Measurements from ENCODE around the gene ACYP2. TPM values are rescaled to one million over a fixed set of nuclear protein-coding genes. Genes with fewer than 3 reads are reported as not detected.

Gene ACYP2
- total RNA-seq, 1 experiment from 2014 or later: 22.8 TPM

DNA sequence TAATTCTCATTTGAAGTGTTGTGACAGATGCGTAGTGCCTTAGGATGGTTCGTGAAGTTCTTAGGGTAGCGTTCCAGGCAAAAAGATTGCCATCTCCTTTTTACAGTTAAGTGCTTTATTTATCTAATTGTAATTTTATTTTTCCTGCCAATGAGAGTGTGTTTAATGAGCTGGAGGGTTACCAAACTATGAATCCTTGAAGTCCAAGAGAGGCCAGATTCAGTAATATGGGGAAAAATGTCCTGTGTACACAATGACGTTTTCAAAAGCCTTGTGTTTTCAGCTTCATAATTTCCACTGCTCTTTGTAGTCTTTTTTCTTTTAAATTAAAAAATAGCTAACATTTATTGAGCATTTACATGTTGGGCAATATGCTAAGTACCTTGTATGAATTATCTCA, 23.8 kb downstream of the ACYP2 start:
- Histone ChIP-seq H3K4me3 (ENCODE audit: low read length) (no peak overlapping the region), H3K79me2 (ENCODE audit: low read length) (no peaks in the 10 kb centered on the region), H3K9ac (ENCODE audit: low read length) (no peak overlapping the region), H3K36me3 (ENCODE audit: insufficient read depth, low read length) (no peaks in the 10 kb centered on the region), H3K9me2 (replicated peaks; ENCODE audit: insufficient read depth, low read length) (no peaks in the 10 kb centered on the region), H3K9me3 (ENCODE audit: low read length) (no peaks in the 10 kb centered on the region), H3K27ac (ENCODE audit: low read length) (no peak overlapping the region), H3K4me2 (ENCODE audit: low read depth, low read length, poor library complexity, severe bottlenecking) (no peak overlapping the region), H4K20me1 (ENCODE audit: insufficient read depth, low read depth, low read length) (no peaks in the 10 kb centered on the region), H3K27me3 (ENCODE audit: low read length) (no peaks in the 10 kb centered on the region), H2AFZ (ENCODE audit: low read length) (no peak overlapping the region), H3K4me1 (ENCODE audit: low read length) (no peaks in the 10 kb centered on the region)
- no peak for DNase-seq

DNA sequence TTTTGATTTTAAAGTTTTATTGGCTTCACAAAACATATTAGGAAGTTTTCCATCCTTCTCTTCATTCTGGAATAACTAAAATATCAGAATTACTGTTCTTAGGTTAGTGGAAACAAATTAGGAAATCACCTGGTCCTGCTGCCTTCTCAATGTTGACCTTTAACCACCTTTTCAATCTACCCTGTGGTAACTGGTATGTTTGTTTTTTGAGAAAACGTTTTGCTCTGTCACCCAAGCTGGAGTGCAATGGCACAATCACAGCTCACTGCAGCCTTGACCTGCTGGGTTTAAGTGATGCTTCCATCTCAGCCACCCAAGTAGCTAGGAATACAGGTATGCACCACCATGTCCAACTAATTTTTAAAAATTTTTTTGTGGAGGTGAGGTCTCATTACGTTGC, 28.4 kb downstream of the ACYP2 start:
- H3K79me2 ChIP-seq (ENCODE audit: low read length): no peaks in the 10 kb centered on the region
- H3K4me3 ChIP-seq (ENCODE audit: low read length): no peak overlapping the region
- no peaks in the 10 kb centered on the region for H4K20me1 ChIP-seq (ENCODE audit: insufficient read depth, low read depth, low read length)
- no peaks in the 10 kb centered on the region for H3K4me1 ChIP-seq (ENCODE audit: low read length)
- no peak for DNase-seq
- no peaks in the 10 kb centered on the region for H3K9me2 ChIP-seq (replicated peaks; ENCODE audit: insufficient read depth, low read length)
- H3K27me3 ChIP-seq (ENCODE audit: low read length): no peaks in the 10 kb centered on the region
- no peaks in the 10 kb centered on the region for H3K36me3 ChIP-seq (ENCODE audit: insufficient read depth, low read length)
- no peak overlapping the region for H3K9ac ChIP-seq (ENCODE audit: low read length)
- H3K27ac ChIP-seq (ENCODE audit: low read length): no peak overlapping the region
- H2AFZ ChIP-seq (ENCODE audit: low read length): no peak overlapping the region
- H3K4me2 ChIP-seq (ENCODE audit: low read depth, low read length, poor library complexity, severe bottlenecking): no peak overlapping the region
- H3K9me3 ChIP-seq (ENCODE audit: low read length): no peaks in the 10 kb centered on the region

DNA sequence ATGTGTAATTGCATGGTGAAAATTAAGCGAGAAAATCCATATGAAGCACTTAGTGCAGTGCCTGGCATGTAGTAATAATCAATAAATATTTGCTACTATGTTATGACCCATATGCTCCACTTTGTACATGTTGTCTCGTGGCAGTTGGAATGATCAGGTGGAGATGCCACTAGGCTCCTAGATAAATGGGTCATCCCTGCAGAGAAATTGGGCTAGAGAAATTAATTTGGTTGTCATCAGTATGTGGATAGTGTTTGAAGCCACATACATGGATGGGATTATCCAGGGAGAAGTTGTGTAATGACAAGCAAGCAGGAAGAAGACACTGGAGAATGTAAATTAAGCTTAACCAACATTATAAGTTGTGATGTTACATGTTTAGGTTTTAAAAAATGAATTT, 33.0 kb downstream of the ACYP2 start:
- H3K9ac ChIP-seq (ENCODE audit: low read length): no peak overlapping the region
- no peak for DNase-seq
- H3K27me3 ChIP-seq (ENCODE audit: low read length): no peaks in the 10 kb centered on the region
- H3K4me2 ChIP-seq (ENCODE audit: low read depth, low read length, poor library complexity, severe bottlenecking): no peak overlapping the region
- H4K20me1 ChIP-seq (ENCODE audit: insufficient read depth, low read depth, low read length): no peaks in the 10 kb centered on the region
- H3K36me3 ChIP-seq (ENCODE audit: insufficient read depth, low read length): no peaks in the 10 kb centered on the region
- H3K4me1 ChIP-seq (ENCODE audit: low read length): no peaks in the 10 kb centered on the region
- no peaks in the 10 kb centered on the region for H3K9me3 ChIP-seq (ENCODE audit: low read length)
- H3K79me2 ChIP-seq (ENCODE audit: low read length): no peaks in the 10 kb centered on the region
- H3K4me3 ChIP-seq (ENCODE audit: low read length): no peak overlapping the region
- H2AFZ ChIP-seq (ENCODE audit: low read length): no peak overlapping the region
- H3K9me2 ChIP-seq (replicated peaks; ENCODE audit: insufficient read depth, low read length): no peaks in the 10 kb centered on the region
- H3K27ac ChIP-seq (ENCODE audit: low read length): no peak overlapping the region

DNA sequence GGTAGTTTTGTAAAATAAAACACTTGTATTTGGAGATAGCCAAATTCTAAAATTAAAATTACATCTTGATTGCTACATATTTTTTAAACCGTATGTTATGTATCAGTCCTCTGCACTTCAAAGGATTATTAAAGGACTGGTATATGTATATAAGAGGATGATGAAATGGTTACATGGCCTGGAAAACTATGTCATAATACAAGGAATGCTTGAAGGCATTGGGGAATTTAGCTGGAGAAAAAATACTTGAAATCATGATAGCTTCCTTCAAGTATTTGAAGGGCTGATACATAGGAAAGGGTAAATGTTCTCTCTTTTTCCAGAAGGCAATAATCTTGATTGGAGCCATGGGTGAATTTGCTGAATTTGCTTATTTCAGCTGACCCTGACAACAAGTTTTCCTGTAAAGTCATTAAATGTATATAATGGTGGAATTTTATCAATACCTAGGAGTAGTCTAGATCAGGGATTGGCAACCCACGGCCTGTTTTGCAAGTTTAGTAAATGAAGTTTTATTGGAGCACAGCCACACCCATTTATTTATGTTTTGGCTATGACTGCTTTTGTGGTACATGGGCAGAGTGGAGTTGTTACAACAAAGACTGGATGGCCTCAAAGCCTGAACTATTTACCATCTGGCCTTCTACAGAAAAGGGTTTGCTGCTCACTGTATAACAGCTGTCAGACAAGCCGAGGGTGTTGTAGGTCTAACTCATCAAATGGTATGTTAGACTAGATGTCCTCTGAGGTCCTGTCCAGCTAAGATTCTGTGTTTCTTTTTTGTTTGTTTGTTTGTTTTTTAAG, 34.4 kb downstream of the ACYP2 start:
- H3K79me2 ChIP-seq (ENCODE audit: low read length): no peaks in the 10 kb centered on the region
- no peaks in the 10 kb centered on the region for H3K9me3 ChIP-seq (ENCODE audit: low read length)
- no peak overlapping the region for H3K4me2 ChIP-seq (ENCODE audit: low read depth, low read length, poor library complexity, severe bottlenecking)
- H3K9me2 ChIP-seq (replicated peaks; ENCODE audit: insufficient read depth, low read length): no peaks in the 10 kb centered on the region
- no peaks in the 10 kb centered on the region for H3K27me3 ChIP-seq (ENCODE audit: low read length)
- no peak for DNase-seq
- no peak overlapping the region for H3K27ac ChIP-seq (ENCODE audit: low read length)
- no peak overlapping the region for H3K9ac ChIP-seq (ENCODE audit: low read length)
- no peaks in the 10 kb centered on the region for H3K36me3 ChIP-seq (ENCODE audit: insufficient read depth, low read length)
- H2AFZ ChIP-seq (ENCODE audit: low read length): no peak overlapping the region
- no peaks in the 10 kb centered on the region for H4K20me1 ChIP-seq (ENCODE audit: insufficient read depth, low read depth, low read length)
- H3K4me1 ChIP-seq (ENCODE audit: low read length): no peaks in the 10 kb centered on the region
- no peak overlapping the region for H3K4me3 ChIP-seq (ENCODE audit: low read length)

DNA sequence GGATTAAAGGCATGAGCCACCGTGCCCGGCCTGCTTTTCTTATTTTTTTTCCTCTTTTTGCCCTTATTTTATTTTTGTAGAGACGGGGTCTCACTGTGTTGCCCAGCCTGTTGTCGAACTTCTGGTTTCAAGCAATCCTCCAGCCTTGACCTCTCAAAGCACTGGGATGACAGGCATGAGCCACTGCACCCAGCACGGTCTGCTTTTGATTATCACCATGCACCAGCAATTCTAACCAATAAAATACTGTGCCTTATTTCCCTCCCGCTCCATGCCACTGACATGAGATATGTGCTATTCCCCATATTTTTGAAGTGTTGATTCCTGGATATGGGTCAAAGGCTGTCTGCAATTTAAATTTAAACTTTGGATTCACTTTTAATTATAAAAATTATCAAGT, 42.9 kb downstream of the ACYP2 start:
- Histone ChIP-seq H2AFZ (ENCODE audit: low read length) (no peak overlapping the region), H3K27ac (ENCODE audit: low read length) (no peak overlapping the region), H3K9me3 (ENCODE audit: low read length) (no peaks in the 10 kb centered on the region), H3K27me3 (ENCODE audit: low read length) (no peaks in the 10 kb centered on the region), H4K20me1 (ENCODE audit: insufficient read depth, low read depth, low read length) (no peaks in the 10 kb centered on the region), H3K4me1 (ENCODE audit: low read length) (no peaks in the 10 kb centered on the region), H3K4me3 (ENCODE audit: low read length) (no peak overlapping the region), H3K36me3 (ENCODE audit: insufficient read depth, low read length) (no peaks in the 10 kb centered on the region), H3K4me2 (ENCODE audit: low read depth, low read length, poor library complexity, severe bottlenecking) (no peak overlapping the region), H3K9me2 (replicated peaks; ENCODE audit: insufficient read depth, low read length) (no peaks in the 10 kb centered on the region), H3K79me2 (ENCODE audit: low read length) (no peaks in the 10 kb centered on the region), H3K9ac (ENCODE audit: low read length) (no peak overlapping the region)
- no peak for DNase-seq

DNA sequence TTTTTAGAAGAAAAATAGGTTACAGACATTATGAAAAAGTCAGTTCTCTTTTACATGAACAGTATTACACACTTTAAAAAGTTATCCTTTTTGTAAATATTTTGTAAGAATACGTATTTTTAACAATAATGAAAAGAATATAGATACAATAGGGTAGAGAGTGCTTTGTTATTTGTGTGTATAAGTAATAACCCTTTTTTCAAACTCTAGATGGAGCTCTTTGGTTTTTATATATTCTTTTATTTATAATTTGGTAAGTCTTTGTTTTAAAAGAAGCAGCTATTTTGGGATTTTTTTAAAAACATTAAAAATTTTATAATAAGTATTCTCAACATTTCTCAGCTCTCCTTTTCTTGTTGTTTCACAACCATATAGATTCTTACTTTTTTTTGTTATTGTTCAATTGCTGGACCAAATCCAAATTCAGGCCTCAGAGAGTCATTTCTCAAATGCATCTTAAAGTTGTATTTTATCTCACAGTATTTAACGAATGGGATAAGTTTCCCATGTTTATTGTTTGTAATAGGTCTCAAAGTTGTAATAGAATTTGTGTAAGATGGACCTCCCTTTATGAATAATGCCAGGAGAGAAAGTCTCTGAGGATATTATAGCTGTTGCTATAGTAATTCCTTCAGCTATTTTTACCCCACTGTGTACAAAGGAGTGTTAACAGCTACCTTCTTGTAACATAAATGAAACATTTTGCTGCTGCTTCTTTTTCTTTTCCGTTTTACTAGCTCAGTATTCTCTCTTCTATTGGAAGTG, 46.4 kb downstream of the ACYP2 start:
- Histone ChIP-seq H3K27ac (ENCODE audit: low read length) (no peak overlapping the region), H2AFZ (ENCODE audit: low read length) (no peak overlapping the region), H3K4me2 (ENCODE audit: low read depth, low read length, poor library complexity, severe bottlenecking) (no peak overlapping the region), H3K79me2 (ENCODE audit: low read length) (no peaks in the 10 kb centered on the region), H3K9ac (ENCODE audit: low read length) (no peak overlapping the region), H3K27me3 (ENCODE audit: low read length) (no peaks in the 10 kb centered on the region), H3K9me3 (ENCODE audit: low read length) (no peaks in the 10 kb centered on the region), H3K4me1 (ENCODE audit: low read length) (no peaks in the 10 kb centered on the region), H3K9me2 (replicated peaks; ENCODE audit: insufficient read depth, low read length) (no peaks in the 10 kb centered on the region), H3K36me3 (ENCODE audit: insufficient read depth, low read length) (no peaks in the 10 kb centered on the region), H4K20me1 (ENCODE audit: insufficient read depth, low read depth, low read length) (no peaks in the 10 kb centered on the region), H3K4me3 (ENCODE audit: low read length) (no peak overlapping the region)
- DNase-seq: no peak

DNA sequence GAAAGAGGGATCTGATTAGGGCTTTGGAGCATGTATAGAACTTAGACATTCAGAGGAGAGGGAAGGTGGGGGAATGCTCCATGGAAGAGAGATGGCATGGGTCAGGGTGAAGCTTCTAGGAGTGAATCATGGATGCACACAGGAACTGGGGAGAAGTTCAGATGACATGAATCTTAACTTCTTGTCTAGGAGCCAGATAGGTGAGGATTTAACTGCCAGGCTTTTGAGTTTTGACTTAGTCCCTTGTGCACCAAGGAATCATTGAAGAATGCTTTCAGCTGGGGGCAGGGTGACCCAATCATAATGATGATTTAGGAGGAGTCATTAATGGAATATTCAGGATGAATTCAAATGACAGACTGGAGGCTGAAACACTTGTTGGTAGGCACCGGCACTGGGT, 48.7 kb downstream of the ACYP2 start:
- Histone ChIP-seq H3K4me1 (ENCODE audit: low read length) (no peaks in the 10 kb centered on the region), H3K9me2 (replicated peaks; ENCODE audit: insufficient read depth, low read length) (no peaks in the 10 kb centered on the region), H3K27ac (ENCODE audit: low read length) (no peak overlapping the region), H3K79me2 (ENCODE audit: low read length) (no peaks in the 10 kb centered on the region), H3K4me2 (ENCODE audit: low read depth, low read length, poor library complexity, severe bottlenecking) (no peak overlapping the region), H3K4me3 (ENCODE audit: low read length) (no peak overlapping the region), H3K27me3 (ENCODE audit: low read length) (no peaks in the 10 kb centered on the region), H3K36me3 (ENCODE audit: insufficient read depth, low read length) (no peaks in the 10 kb centered on the region), H2AFZ (ENCODE audit: low read length) (no peak overlapping the region), H3K9me3 (ENCODE audit: low read length) (no peaks in the 10 kb centered on the region), H3K9ac (ENCODE audit: low read length) (no peak overlapping the region), H4K20me1 (ENCODE audit: insufficient read depth, low read depth, low read length) (no peaks in the 10 kb centered on the region)
- DNase-seq: no peak

DNA sequence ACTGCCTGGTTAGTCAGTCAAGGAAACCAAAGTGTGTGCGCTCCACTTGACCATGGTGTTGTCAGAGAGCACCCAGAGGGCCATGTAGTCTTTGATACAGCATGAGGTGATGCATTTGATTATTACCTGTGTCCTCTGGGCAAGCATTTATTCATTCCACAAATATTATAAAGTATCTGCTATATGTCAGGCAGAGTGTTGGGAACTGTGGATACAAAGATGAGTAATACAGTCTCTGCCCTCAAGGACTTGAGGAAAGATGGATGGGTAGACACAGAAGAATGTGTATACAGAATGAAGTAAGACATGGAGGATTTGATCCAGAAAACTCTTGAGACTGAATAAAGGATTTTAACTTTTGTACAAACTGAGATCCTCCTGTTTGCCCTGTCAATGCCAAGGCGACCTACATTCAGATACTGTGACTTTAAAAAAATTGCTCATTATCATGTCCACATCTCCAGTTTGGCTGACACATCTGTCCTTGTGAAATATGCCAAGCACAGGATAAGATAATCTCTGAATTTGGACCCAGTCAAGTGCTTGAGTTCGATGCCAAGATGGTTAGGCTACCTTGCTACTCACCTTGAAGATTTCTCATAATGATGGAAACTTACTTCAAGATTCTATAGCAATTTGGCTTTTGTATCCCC, 50.8 kb downstream of the ACYP2 start:
- H3K27ac ChIP-seq (ENCODE audit: low read length): no peak overlapping the region
- no peaks in the 10 kb centered on the region for H3K27me3 ChIP-seq (ENCODE audit: low read length)
- H4K20me1 ChIP-seq (ENCODE audit: insufficient read depth, low read depth, low read length): no peaks in the 10 kb centered on the region
- H3K79me2 ChIP-seq (ENCODE audit: low read length): no peaks in the 10 kb centered on the region
- H3K4me3 ChIP-seq (ENCODE audit: low read length): no peak overlapping the region
- no peaks in the 10 kb centered on the region for H3K4me1 ChIP-seq (ENCODE audit: low read length)
- H3K9me2 ChIP-seq (replicated peaks; ENCODE audit: insufficient read depth, low read length): no peaks in the 10 kb centered on the region
- no peak for DNase-seq
- H3K36me3 ChIP-seq (ENCODE audit: insufficient read depth, low read length): no peaks in the 10 kb centered on the region
- no peak overlapping the region for H3K4me2 ChIP-seq (ENCODE audit: low read depth, low read length, poor library complexity, severe bottlenecking)
- H3K9me3 ChIP-seq (ENCODE audit: low read length): no peaks in the 10 kb centered on the region
- no peak overlapping the region for H3K9ac ChIP-seq (ENCODE audit: low read length)
- no peak overlapping the region for H2AFZ ChIP-seq (ENCODE audit: low read length)

Measured in Karpas-422 (cell line).